H9 (cell line): ENCODE measurements around the gene OSGIN1. TPM values are rescaled to one million over a fixed set of nuclear protein-coding genes. Genes with fewer than 3 reads are reported as not detected.

Experiments
- DNase-seq: peaks from one replicate; pipeline ENCODE4 v3.0.0-alpha.2; 2017
- H2AFZ ChIP-seq: one replicate; pipeline ENCODE4 v1.6.1; 2013; ENCODE audit warnings: mild to moderate bottlenecking, low read length, control low read depth, moderate library complexity
- H2AK5ac ChIP-seq: 2 replicates; pipeline ENCODE4 v1.6.1; 2013; ENCODE audit warnings: low read length, control low read depth, mixed read lengths; ENCODE audit not compliant: insufficient read length
- H2BK120ac ChIP-seq: one replicate; pipeline ENCODE4 v1.6.1; 2013; ENCODE audit warnings: low read depth, mild to moderate bottlenecking, low read length, control low read depth, inconsistent platforms; ENCODE audit not compliant: poor library complexity, severe bottlenecking
- H2BK12ac ChIP-seq: 2 replicates; pipeline ENCODE4 v1.6.1; 2013; ENCODE audit warnings: low read length, control low read depth, mixed read lengths, low read depth; ENCODE audit not compliant: insufficient read length
- H2BK15ac ChIP-seq: 2 replicates; pipeline ENCODE4 v1.6.1; 2013; ENCODE audit warnings: low read depth, low read length, control low read depth
- H2BK20ac ChIP-seq: one replicate; pipeline ENCODE4 v1.6.1; 2013; ENCODE audit warnings: low read depth, mild to moderate bottlenecking, low read length, control low read depth, inconsistent platforms; ENCODE audit not compliant: poor library complexity, severe bottlenecking
- H2BK5ac ChIP-seq: 2 replicates; pipeline ENCODE4 v1.6.1; 2013; ENCODE audit warnings: low read length, control low read depth, mixed read lengths; ENCODE audit not compliant: insufficient read length
- H3K14ac ChIP-seq: 2 replicates; pipeline ENCODE4 v1.6.1; 2013; ENCODE audit warnings: low read length, control low read depth; ENCODE audit not compliant: insufficient read depth
- H3K18ac ChIP-seq: 2 replicates; pipeline ENCODE4 v1.6.1; 2013; ENCODE audit warnings: low read depth, mild to moderate bottlenecking, mixed read lengths, low read length, control low read depth; ENCODE audit not compliant: insufficient read length
- H3K23ac ChIP-seq: 2 replicates; pipeline ENCODE4 v1.6.1; 2013; ENCODE audit warnings: low read length, control low read depth, mixed read lengths, low read depth; ENCODE audit not compliant: insufficient read length
- H3K23me2 ChIP-seq: 2 replicates; pipeline ENCODE4 v1.6.1; 2013; ENCODE audit warnings: low read depth, mild to moderate bottlenecking, mixed read lengths, low read length, control low read depth; ENCODE audit not compliant: insufficient read length, poor library complexity, severe bottlenecking
- H3K27ac ChIP-seq: 2 replicates; pipeline ENCODE4 v1.5.1; 2013; ENCODE audit warnings: low read length, control low read depth, mixed read lengths, low read depth; ENCODE audit not compliant: insufficient read length
- H3K27me3 ChIP-seq: 2 replicates; pipeline ENCODE4 v1.6.1; 2013; ENCODE audit warnings: low read length, control low read depth, inconsistent platforms; ENCODE audit not compliant: insufficient read depth
- H3K4ac ChIP-seq: 2 replicates; pipeline ENCODE4 v1.6.1; 2013; ENCODE audit warnings: low read depth, mild to moderate bottlenecking, control low read depth, inconsistent platforms, low read length, moderate library complexity
- H3K4me1 ChIP-seq: 2 replicates; pipeline ENCODE4 v1.6.1; 2013; ENCODE audit warnings: low read length, control low read depth, inconsistent platforms; ENCODE audit not compliant: insufficient read depth
- H3K4me2 ChIP-seq: 2 replicates; pipeline ENCODE4 v1.6.1; 2013; ENCODE audit warnings: low read length, control low read depth, mixed read lengths; ENCODE audit not compliant: insufficient read length, insufficient read depth
- H3K56ac ChIP-seq: 2 replicates; pipeline ENCODE4 v1.6.1; 2013; ENCODE audit warnings: low read depth, mild to moderate bottlenecking, mixed read lengths, low read length, control low read depth; ENCODE audit not compliant: insufficient read length
- H3K79me1 ChIP-seq: 2 replicates; pipeline ENCODE4 v1.6.1; 2013; ENCODE audit warnings: low read depth, mild to moderate bottlenecking, moderate library complexity, low read length, control low read depth, inconsistent platforms; ENCODE audit not compliant: insufficient read depth, poor library complexity, severe bottlenecking
- H3K79me2 ChIP-seq: 2 replicates; pipeline ENCODE4 v1.6.1; 2013; ENCODE audit warnings: low read length, control low read depth, inconsistent platforms; ENCODE audit not compliant: insufficient read depth
- H3K9ac ChIP-seq: 2 replicates; pipeline ENCODE4 v1.6.1; 2013; ENCODE audit warnings: low read length, control low read depth, mixed read lengths; ENCODE audit not compliant: insufficient read length; ENCODE audit errors: extremely low read depth
- H3K9me3 ChIP-seq: one replicate; pipeline ENCODE4 v1.6.1; 2013; ENCODE audit warnings: low read depth, low read length, inconsistent platforms; ENCODE audit not compliant: control insufficient read depth
- H3T11ph ChIP-seq: one replicate; pipeline ENCODE4 v1.6.1; 2013; ENCODE audit warnings: mild to moderate bottlenecking, low read length, control low read depth, inconsistent platforms
- H4K20me1 ChIP-seq: one replicate; pipeline ENCODE4 v1.6.1; 2013; ENCODE audit not compliant: control insufficient read depth, insufficient read length, insufficient read depth
- H4K5ac ChIP-seq: 2 replicates; pipeline ENCODE4 v1.6.1; 2013; ENCODE audit warnings: low read depth, mild to moderate bottlenecking, mixed read lengths, low read length, control low read depth; ENCODE audit not compliant: insufficient read length
- H4K8ac ChIP-seq: replicated peaks from 2 replicates; pipeline ENCODE4 v1.6.1; 2013; ENCODE audit warnings: low read length, control low read depth, mixed read lengths, low read depth; ENCODE audit not compliant: insufficient read length
- H4K91ac ChIP-seq: 2 replicates; pipeline ENCODE4 v1.6.1; 2013; ENCODE audit warnings: low read depth, mild to moderate bottlenecking, moderate library complexity, mixed read lengths, low read length, control low read depth; ENCODE audit not compliant: insufficient read length
- H3K27ac Mint-ChIP-seq, 3 experiments: 2 replicates in 2 of 3; 3 replicates in 1 of 3; pipeline ENCODE4 v1.8.0; 2020 to 2021; ENCODE audit warnings: mixed read lengths in 3 of 3, mild to moderate bottlenecking in 1 of 3, moderate library complexity in 1 of 3
- H3K27me3 Mint-ChIP-seq: 2 replicates; pipeline ENCODE4 v1.8.0; 2021; ENCODE audit warnings: low read depth, mild to moderate bottlenecking, moderate library complexity, mixed read lengths
- H3K36me3 Mint-ChIP-seq, 3 experiments: 2 replicates in 2 of 3; 3 replicates in 1 of 3; pipeline ENCODE4 v1.8.0; 2020 to 2021; ENCODE audit warnings: low read depth in 3 of 3, mixed read lengths in 3 of 3; ENCODE audit not compliant: insufficient read depth in 1 of 3
- H3K4me1 Mint-ChIP-seq, 2 experiments: 2 replicates each; pipeline ENCODE4 v1.8.0; 2020; ENCODE audit warnings: mixed read lengths in 2 of 2
- H3K4me3 Mint-ChIP-seq, 2 experiments: 2 replicates in 1 of 2; 3 replicates in 1 of 2; pipeline ENCODE4 v1.8.0; 2020 to 2021; ENCODE audit warnings: mild to moderate bottlenecking in 2 of 2, mixed read lengths in 2 of 2, moderate library complexity in 1 of 2
- H3K9me3 Mint-ChIP-seq, 2 experiments: 2 replicates in 1 of 2; 3 replicates in 1 of 2; pipeline ENCODE4 v1.8.0; 2020; ENCODE audit warnings: mild to moderate bottlenecking in 2 of 2, mixed read lengths in 2 of 2, moderate library complexity in 1 of 2
- CTCF ChIP-seq: fragments of 200-600 bp; sonication (generic); conservative IDR thresholded peaks from 3 replicates; pipeline ENCODE4 v1.8.0; 2021; ENCODE audit warnings: antibody characterized with exemption, mild to moderate bottlenecking
- WGBS: extraction: QIAGEN DNeasy Blood & Tissue Kit; methylation state at CpG from one replicate; pipeline ENCODE4 v1.1.7; 2013; ENCODE audit warnings: missing lambda C conversion rate, low lambda C conversion rate, mixed read lengths; ENCODE audit not compliant: insufficient read length; ENCODE audit errors: extremely low coverage; 5-methylcytosine and 5-hydroxymethylcytosine counted together
- total RNA-seq: library from RNA; stranded (reverse); gene quantifications from 2 replicates; pipeline ENCODE4 v1.2.1, GENCODE V29; 2021

OSGIN1 gene
- total RNA-seq, 1 experiment from 2014 or later: 0.63 TPM

GRCh38 chr16:83915491-83915890 is 37.5 kb upstream of the OSGIN1 start:
- Histone ChIP-seq H3K9ac (no peak overlapping the region), H2BK20ac (no peak overlapping the region), H3K4me1 (no peaks in the 10 kb centered on the region), H2AK5ac (no peak overlapping the region), H3K23ac (no peak overlapping the region), H3K9me3 (no peaks in the 10 kb centered on the region), H4K8ac (no peak overlapping the region), H3K27ac (no peak overlapping the region), H3K4ac (no peak overlapping the region), H4K5ac (no peak overlapping the region), H3K79me1 (no peaks in the 10 kb centered on the region), H3K14ac (no peak overlapping the region), H2BK15ac (no peak overlapping the region), H3K18ac (no peak overlapping the region), H2AFZ (no peak overlapping the region), H2BK12ac (no peak overlapping the region), H3K56ac (no peak overlapping the region), H4K91ac (no peak overlapping the region), H4K20me1 (no peaks in the 10 kb centered on the region), H3T11ph (no peak overlapping the region), H3K79me2 (no peaks in the 10 kb centered on the region), H2BK120ac (no peak overlapping the region), H3K27me3 (no peaks in the 10 kb centered on the region), H2BK5ac (no peak overlapping the region), H3K23me2 (no peaks in the 10 kb centered on the region), H3K4me2 (no peak overlapping the region)
- DNase-seq: no peak
- Mint-ChIP-seq H3K4me3 (no peak overlapping the region), H3K27me3 (peaks cover 1% of the 10 kb centered on the region; the same call in 1 of the 2 replicates), H3K4me1 (peaks cover 13 to 18% of the 10 kb centered on the region in 2 experiments), H3K36me3 (peaks cover 63 to 89% (median 87%) of the 10 kb centered on the region in 3 experiments), H3K27ac (no peak overlapping the region; a peak in 1 of 7 replicates), H3K9me3 (peaks cover 6 to 9% of the 10 kb centered on the region in 2 experiments)
- no CpG with 5 or more reads among the region's 14 CpGs for WGBS
- TF ChIP-seq CTCF: no peak
